Loucy (cell line): Measurements from ENCODE around the gene NFE2.

Experiments
- EZH2phosphoT487 ChIP-seq: fragments of 200-600 bp; IDR thresholded peaks from 2 replicates; pipeline ENCODE4 v1.6.1; 2018; ENCODE audit warnings: antibody characterized with exemption, mild to moderate bottlenecking, moderate library complexity, borderline replicate concordance
- TF ChIP-seq, protein P1 (sequence below): fragments of 200-600 bp; sonication (generic); conservative IDR thresholded peaks from 2 replicates; pipeline ENCODE4 v1.5.1; 2014; ENCODE audit warnings: mild to moderate bottlenecking, antibody characterized with exemption, low read length

DNA sequence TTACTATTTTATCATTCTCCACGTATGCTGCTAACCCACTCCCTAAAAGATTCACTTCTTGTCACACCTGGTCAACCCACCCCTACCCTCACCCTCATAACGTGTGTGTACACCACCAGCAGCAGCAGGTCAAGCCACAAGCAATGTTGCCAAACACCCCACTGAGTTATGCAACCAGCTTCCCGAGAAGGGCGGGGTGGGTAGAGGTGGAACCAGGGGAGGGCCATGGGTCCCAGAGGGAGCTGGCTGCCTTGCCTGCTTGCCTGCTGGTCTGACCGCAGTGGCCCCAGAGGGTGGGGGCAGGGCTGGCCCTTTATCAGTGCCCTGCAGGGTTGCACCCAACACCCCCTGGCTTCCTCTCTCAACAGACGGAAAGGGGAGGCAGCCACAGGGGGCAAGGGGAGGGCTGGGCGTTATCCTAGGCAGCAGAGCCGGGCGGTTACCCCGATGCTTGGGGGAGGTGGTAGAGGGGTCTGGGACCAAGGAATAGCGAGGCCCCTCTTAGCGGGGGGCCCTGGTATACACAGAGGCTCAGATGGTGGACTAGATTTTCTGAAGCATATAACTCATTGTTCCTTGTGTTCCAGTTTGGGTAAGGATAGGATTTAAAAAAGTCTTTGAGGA lies 3.5 kb upstream of the NFE2 start:
- TF ChIP-seq, protein P1, sequence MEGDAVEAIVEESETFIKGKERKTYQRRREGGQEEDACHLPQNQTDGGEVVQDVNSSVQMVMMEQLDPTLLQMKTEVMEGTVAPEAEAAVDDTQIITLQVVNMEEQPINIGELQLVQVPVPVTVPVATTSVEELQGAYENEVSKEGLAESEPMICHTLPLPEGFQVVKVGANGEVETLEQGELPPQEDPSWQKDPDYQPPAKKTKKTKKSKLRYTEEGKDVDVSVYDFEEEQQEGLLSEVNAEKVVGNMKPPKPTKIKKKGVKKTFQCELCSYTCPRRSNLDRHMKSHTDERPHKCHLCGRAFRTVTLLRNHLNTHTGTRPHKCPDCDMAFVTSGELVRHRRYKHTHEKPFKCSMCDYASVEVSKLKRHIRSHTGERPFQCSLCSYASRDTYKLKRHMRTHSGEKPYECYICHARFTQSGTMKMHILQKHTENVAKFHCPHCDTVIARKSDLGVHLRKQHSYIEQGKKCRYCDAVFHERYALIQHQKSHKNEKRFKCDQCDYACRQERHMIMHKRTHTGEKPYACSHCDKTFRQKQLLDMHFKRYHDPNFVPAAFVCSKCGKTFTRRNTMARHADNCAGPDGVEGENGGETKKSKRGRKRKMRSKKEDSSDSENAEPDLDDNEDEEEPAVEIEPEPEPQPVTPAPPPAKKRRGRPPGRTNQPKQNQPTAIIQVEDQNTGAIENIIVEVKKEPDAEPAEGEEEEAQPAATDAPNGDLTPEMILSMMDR: no peak
- no peak for TF ChIP-seq EZH2phosphoT487
